T-helper 2 cell treated with Interferon-gamma antibody and Interleukin-4, amounts not matched to agents 100 ng/mL and 5 ng/mL, for 36 hours (primary cell): Measurements from ENCODE around the gene CARS2. TPM values are rescaled to one million over a fixed set of nuclear protein-coding genes. Genes with fewer than 3 reads are reported as not detected.
"Not testable (repeated sequence)": the region's sequence is repeated elsewhere in the genome, so short reads cannot be mapped to it uniquely, and the experiment has no call there.

Experiments
- intact Hi-C: fragments of 100-400 bp; cut with micrococcal nuclease; formaldehyde crosslinking; loops from one replicate; pipeline ENCODE4 v1.15.1; 2023
- total RNA-seq: library from RNA; stranded (reverse); gene quantifications from 2 replicates; pipeline ENCODE4 v1.2.3, GENCODE V29; 2022

The CARS2 gene
- total RNA-seq, 1 donor from 2014 or later: 79.8 TPM

DNA sequence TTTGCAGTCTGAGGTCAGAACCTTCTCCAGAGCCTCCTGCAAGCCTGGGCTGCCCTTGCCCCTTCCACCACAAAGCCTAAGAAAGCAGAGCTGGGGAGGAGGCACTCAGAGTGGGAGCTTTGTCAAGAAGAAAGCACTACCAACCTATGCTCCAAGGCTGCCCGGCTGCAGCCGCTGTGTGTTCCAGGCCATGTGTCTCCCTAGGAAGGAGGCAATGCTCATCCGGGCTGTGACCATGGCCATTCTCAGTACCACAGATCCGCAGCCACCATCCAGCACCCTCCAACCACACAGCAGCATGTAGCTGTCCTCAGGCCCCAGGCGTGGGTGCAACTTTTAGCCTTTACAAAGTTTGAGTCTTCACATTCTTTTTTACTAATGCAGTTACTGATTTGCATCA, 22.0 kb downstream of the CARS2 start:
- intact Hi-C loops: loop anchor here (1.0 kb wide), 1 partner anchor 135 kb away; no protein-coding TSS in a partner anchor

- intact Hi-C loops: loop anchor here (1.0 kb wide), 1 partner anchor 136 kb away; no protein-coding TSS in a partner anchor
Observed at GRCh38 chr13:110683203-110683883, 22.6 kb downstream of the CARS2 start.

DNA sequence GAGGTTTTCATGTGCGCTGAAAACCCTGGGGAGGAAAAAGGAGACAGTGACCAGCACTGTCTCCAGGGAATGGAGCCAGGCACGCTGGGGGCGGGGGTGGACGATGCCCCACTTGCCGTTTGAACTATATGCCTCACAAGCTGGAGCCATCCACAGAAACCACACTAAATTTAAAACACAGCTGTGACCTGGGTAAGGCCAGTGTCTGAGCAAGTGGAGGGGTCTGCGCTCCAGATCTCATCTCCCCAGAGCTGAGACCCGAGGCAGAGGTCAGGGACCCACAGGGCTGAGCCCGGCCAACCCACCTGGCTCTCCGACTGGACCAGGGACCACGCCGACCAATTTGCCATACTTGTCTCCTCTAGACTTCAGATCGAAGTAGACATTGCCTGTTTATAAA, 23.2 kb downstream of the CARS2 start:
- intact Hi-C loops: loop anchor here (1.0 kb wide), 1 partner anchor 137 kb away; no protein-coding TSS in a partner anchor

- intact Hi-C loops: no loop called here
Observed at GRCh38 chr13:110681868-110682550, 23.9 kb downstream of the CARS2 start.

- intact Hi-C loops: no loop called here
Observed at GRCh38 chr13:110680852-110681251, 25.1 kb downstream of the CARS2 start.

DNA sequence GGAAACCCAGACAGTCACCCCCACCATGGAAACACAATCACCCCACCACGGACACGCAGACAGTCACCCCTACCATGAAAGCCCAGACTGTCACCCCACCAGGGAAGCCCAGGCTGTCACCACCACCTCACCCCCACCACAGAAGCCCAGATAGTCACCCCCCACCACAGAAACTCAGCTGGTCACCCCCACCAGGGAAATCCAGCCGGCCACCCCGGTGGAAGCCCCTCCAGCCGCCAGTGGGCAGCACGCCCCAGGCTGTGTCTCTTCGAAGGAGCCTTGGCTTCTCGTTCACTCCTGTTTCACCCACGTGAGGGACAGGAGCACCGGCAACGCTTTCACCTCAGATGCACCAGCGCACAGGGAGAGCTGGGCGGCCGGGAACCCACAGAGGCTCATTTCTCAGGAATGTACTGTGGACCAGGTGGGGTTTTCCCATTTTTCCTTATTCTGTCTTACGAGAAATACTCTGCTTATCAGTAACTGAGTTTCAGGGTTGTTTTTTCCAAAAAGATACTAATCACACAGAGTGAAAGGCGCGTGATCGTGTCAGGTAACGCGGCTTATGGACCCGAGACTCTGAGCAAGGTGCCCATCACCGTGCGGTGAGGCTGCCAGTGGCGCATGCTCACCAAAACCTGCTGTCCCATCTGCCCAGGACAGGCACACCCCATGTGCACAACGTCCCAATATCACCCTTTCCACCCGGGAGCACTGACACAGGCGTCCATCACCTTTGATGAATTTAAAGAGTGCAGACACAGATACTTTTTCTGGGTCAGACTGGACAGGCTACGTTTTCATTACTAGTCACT, 28.0 kb downstream of the CARS2 start:
- intact Hi-C loops: no loop called here

DNA sequence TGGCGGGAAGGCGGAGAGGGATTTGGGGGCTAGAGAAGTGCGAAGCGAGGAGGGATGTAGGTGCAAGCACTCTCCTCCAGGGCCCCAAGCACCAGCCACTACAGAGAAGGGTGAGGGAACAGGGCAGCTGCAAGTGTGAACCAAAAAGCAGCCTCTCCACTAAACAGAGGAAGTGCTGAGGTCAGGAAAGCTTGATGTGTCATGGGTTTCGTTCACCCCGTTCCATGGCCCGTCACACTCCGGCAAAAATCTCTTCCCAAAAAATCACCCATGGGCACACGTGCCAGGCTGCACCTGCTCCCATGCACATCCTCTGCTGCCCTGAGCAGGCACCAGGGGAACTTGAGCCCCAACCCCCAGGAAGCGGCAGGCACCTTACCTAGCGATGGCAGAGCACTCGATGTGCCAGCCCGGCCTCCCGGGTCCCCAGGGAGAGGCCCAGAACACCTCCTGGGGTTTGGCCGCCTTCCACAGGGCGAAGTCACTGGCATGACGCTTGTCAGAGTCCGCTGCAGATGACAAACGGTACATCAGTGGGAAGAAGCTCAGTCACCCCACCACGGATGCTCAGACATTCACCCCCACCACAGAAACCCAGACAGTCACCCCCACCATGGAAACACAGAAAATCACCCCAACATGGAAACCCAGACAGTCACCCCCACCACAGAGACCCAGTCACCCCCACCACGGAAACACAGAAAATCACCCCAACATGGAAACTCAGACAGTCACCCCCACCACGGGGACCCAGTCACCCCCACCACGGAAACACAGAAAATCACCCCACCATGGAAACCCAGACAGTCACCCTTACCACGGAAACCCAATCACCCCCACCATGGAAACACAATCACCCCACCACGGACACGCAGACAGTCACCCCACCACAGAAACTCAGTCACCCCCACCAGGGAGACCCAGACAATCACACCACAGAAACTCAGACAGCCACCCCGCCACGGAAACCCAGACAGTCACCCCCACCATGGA, 29.0 kb downstream of the CARS2 start:
- intact Hi-C loops: no loop called here

DNA sequence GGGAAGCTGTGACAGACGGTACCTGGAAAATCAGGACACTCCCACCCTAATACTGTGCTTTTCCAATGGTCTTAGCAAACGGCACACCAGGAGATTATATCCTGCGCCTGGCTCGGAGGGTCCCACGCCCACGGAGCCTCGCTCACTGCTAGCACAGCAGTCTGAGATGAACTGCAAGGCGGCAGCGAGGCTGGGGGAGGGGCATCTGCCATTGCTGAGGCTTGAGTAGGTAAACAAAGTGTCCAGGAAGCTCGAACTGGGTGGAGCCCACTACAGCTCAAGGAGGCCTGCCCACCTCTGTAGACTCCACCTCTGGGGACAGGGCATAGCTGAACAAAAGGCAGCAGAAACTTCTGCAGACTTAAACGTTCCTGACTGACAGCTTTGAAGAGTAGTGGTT, 36.1 kb downstream of the CARS2 start:
- intact Hi-C loops: not testable (repeated sequence)

GRCh38 chr13:110669036-110669435, 36.9 kb downstream of the CARS2 start:
- intact Hi-C loops: no loop called here

GRCh38 chr13:110666255-110666533, 39.7 kb downstream of the CARS2 start:
- intact Hi-C loops: no loop called here

DNA sequence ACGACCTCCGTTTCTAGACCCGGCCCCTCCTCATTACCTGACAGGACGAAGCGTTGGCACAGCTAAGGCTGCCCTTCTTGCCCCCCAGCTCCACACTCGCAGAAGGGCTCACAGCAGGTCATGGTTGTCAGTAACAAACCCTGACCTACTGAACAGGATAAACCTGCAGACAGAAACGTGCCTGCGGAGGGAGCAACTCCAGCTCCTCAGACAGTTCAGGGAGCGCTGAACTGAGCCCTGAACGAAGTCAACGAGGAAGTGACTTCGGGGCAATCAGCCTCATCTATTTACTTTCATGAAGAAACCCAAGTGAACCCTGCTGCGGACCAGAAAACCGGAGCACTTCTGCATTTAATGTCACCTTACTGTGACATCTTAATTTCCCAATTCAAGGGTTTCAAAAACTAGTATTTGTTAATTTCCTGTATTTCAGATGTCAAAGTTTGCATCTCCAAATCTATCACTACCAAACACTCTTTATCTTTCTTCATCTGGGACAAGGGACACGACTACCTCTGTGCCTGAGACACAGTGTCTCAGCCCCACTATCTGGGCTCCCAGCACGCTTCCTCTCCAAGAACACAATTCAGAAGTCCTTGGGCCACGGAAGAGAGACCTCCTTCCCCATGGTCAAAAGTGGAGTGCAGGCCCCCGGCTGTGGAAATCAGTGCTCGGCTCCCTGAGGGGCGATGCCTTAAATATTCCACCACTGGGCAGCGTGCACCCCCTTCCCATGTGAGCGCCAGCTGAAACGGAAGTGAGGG, 40.2 kb downstream of the CARS2 start:
- intact Hi-C loops: no loop called here

DNA sequence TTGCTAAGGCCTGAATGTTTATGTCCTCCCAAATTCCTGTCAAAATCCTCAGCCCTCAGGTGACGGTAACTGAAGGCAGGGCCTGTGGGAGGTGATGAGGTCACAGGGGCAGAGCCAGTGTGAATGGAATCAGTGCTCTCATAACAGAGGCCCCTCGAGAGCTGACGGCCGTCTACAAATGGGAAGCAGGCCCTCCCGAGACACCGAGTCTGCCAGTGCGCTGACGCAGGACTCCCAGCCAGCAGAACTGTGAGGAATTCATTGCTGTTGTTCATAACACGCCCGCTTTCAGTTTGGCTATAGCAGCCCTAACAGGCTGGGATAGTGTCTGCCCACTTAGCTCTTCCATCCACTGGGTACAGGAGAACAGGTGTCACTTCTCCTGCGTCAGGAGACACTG, 41.2 kb downstream of the CARS2 start:
- intact Hi-C loops: no loop called here

- intact Hi-C loops: no loop called here
Observed at GRCh38 chr13:110664041-110664440, 41.9 kb downstream of the CARS2 start.

GRCh38 chr13:110663491-110663890, 42.4 kb downstream of the CARS2 start:
- intact Hi-C loops: no loop called here

DNA sequence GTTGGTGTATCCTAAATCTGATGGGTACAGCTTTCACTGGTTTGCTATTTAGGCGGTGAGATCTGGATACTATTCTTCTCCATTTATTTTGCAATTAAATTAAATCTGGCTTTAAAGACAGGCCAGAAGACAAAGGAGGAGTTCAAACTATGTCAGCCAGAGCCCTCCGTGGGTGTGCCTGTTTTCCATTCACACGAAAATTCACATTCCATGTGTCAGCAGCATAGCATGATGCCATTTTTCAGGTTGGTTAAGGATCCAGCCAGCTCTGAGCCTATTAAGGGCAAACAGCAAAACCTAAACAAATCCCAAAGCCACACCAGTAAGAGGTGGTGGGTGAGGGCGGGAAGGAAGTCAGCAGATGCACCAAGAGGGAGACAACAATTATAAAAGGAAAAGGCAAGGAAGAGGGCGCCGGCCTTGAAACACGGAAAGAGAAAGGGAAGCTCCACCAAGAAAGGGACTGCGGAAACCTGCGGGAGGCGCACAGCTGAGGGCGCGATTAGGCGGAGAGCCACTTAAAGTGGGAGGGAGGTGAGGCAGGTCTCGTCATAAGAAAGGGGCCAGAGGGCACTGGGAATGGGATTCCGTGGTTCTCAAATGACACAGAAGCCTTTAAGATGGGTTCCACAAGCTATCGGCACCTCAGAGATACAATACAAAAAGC, 43.0 kb downstream of the CARS2 start:
- intact Hi-C loops: no loop called here

DNA sequence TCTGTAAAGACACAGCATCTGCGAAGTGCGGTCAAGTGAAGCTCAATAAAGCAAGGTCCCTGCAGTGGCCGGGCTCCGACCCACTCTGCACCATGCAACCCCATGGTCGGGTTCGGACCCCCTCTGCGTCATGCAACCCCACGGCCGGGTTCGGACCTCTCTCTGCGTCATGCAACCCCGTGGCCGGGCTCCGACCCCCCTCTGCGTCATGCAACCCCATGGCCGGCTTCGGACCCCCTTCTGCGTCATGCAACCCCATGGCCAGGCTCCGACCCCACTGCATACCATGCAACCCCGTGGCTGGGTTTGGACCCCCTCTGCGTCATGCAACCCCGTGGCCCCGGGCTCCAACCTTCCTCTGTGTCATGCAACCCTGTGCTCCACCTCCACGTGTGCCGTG, 43.8 kb downstream of the CARS2 start:
- intact Hi-C loops: no loop called here

GRCh38 chr13:110661256-110661655, 44.7 kb downstream of the CARS2 start:
- intact Hi-C loops: no loop called here

DNA sequence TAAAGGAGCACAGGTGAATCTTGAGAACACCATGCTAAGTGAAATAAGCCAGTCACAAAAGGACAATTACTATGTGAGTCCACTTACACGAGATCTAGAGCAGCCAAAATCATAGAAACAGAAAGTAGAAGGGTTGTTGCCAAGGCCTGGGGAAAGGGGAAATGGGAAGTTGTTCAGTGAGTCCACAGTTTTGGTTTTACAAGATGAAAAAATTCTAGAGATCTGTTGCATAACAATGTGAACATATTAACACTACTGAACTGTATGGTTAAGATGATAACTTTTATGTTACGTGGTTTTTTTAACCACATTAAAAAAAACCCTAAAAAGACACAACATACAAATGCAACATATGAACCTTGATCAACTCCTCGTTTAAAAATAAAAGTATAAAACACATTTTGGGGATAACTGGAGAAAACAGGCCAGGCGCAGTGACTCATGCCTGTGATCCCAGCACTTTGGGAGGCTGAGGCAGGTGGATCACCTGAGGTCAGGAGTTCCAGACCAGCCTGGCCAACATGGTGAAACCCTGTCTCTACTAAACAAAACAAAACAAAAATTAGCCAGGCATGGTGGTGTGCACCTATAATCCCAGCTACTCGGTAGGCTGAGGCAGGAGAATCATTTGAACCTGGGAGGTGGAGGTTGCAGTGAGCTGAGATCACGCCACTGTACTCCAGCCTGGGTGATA, 47.6 kb downstream of the CARS2 start:
- intact Hi-C loops: loop anchor here (1.0 kb wide), 1 partner anchor 43 kb away; the partner anchor contains the start of gene NAXD

DNA sequence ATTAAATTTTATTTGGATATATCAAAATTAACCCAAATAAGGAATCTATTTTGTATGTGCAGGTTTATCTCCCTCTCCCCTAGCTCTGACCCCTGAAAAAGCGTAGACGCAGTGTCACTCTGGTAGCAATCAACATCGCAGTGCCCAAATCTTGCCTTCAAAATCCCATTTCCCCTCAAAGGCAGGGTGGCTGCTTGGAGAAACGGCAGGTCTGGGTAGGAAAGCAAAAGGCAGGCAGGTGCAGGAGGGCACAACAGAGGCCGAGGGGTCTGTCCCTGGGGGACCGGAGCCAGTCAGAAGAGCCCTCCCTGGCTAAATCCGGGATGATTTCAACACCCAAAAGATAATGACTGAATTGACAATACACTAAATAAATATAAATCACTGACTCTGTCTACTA, 48.7 kb downstream of the CARS2 start:
- intact Hi-C loops: no loop called here
